Measurements from ENCODE around the gene LEKR1.

DNA sequence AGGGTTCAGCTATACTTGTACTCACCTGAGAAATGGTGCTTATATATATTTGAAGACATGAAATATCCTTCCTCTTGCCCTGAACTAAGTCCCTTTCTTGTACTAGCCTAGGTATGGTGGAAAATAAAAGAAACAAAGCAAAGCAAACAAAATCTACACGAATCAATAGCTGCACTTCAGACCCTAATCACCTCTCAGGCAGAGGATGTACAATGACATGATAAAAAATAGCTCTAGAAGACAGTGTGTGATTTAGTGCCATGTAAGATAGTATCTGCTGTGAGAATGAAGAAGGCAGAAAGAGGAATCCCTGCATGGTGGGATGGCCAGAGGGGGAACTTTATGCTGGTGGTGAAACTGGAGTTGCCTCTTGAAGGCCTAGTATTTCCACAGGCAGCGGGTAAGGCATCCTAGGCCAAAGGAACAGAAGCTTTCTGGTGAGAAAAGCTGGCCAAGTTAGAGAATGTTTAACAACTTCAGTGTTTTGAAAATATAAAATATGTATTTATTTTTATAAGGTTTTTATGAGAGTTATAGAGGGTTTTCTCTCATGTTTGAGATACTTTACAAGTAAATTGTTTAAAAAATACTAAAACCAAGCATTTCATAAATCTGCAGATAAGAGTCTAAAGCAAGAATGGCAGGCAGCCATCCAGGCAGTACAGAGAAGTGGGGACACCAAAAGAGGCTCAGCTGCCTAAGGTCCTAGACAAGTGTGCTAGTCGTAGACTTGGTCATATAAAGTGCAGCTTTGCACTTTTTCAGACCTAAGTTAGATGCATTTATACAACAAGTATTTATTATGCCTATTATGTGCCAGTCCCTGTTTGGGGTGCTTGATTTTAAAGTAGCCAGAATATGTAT is 14.9 kb downstream of the LEKR1 start:
- TF ChIP-seq, protein P1, sequence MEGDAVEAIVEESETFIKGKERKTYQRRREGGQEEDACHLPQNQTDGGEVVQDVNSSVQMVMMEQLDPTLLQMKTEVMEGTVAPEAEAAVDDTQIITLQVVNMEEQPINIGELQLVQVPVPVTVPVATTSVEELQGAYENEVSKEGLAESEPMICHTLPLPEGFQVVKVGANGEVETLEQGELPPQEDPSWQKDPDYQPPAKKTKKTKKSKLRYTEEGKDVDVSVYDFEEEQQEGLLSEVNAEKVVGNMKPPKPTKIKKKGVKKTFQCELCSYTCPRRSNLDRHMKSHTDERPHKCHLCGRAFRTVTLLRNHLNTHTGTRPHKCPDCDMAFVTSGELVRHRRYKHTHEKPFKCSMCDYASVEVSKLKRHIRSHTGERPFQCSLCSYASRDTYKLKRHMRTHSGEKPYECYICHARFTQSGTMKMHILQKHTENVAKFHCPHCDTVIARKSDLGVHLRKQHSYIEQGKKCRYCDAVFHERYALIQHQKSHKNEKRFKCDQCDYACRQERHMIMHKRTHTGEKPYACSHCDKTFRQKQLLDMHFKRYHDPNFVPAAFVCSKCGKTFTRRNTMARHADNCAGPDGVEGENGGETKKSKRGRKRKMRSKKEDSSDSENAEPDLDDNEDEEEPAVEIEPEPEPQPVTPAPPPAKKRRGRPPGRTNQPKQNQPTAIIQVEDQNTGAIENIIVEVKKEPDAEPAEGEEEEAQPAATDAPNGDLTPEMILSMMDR (IDR thresholded peaks at IDR 0.05; ENCODE audit: low read depth, low read length): no peak
- TF ChIP-seq EZH2phosphoT487 (IDR thresholded peaks at IDR 0.05; ENCODE audit: low read depth): no peak

Data from OCI-LY3 (cell line).